Ishikawa (cell line): ENCODE measurements around the gene AAR2.

Experiments
- CEBPB ChIP-seq: IDR thresholded peaks from 2 replicates; pipeline ENCODE4 v1.6.1; 2012
- CREB1 ChIP-seq: IDR thresholded peaks from 2 replicates; pipeline ENCODE4 v1.6.1; 2012; ENCODE audit warnings: low read depth
- EGR1 ChIP-seq: IDR thresholded peaks from 2 replicates; pipeline ENCODE4 v1.6.1; 2012
- EP300 ChIP-seq: IDR thresholded peaks from 2 replicates; pipeline ENCODE4 v1.6.1; 2012; ENCODE audit warnings: borderline replicate concordance
- FOXM1 ChIP-seq: IDR thresholded peaks from 2 replicates; pipeline ENCODE4 v1.6.1; 2012; ENCODE audit warnings: low read depth, borderline replicate concordance
- NFIC ChIP-seq: IDR thresholded peaks from 2 replicates; pipeline ENCODE4 v1.6.1; 2012
- RAD21 ChIP-seq: IDR thresholded peaks from 2 replicates; pipeline ENCODE4 v1.6.1; 2012; ENCODE audit warnings: low read depth
- TAF1 ChIP-seq: IDR thresholded peaks from 2 replicates; pipeline ENCODE4 v1.6.1; 2012; ENCODE audit warnings: low read depth, mild to moderate bottlenecking
- TCF12 ChIP-seq: IDR thresholded peaks from 2 replicates; pipeline ENCODE4 v1.6.1; 2012; ENCODE audit warnings: low read depth
- TEAD4 ChIP-seq: IDR thresholded peaks from 2 replicates; pipeline ENCODE4 v1.6.1; 2012
- YY1 ChIP-seq: IDR thresholded peaks from 2 replicates; pipeline ENCODE4 v1.6.1; 2012; ENCODE audit warnings: low read depth
- ZBTB7A ChIP-seq: IDR thresholded peaks from 2 replicates; pipeline ENCODE4 v1.6.1; 2012; ENCODE audit warnings: low read depth
- TF ChIP-seq, protein P1 (sequence below): IDR thresholded peaks from 2 replicates; pipeline ENCODE4 v1.6.1; 2012; ENCODE audit warnings: low read depth, mild to moderate bottlenecking
- TF ChIP-seq, protein P2 (sequence below): IDR thresholded peaks from 2 replicates; pipeline ENCODE4 v1.6.1; 2012
- TF ChIP-seq, protein P3 (sequence below): IDR thresholded peaks from 2 replicates; pipeline ENCODE4 v1.6.1; 2012

The AAR2 gene

DNA sequence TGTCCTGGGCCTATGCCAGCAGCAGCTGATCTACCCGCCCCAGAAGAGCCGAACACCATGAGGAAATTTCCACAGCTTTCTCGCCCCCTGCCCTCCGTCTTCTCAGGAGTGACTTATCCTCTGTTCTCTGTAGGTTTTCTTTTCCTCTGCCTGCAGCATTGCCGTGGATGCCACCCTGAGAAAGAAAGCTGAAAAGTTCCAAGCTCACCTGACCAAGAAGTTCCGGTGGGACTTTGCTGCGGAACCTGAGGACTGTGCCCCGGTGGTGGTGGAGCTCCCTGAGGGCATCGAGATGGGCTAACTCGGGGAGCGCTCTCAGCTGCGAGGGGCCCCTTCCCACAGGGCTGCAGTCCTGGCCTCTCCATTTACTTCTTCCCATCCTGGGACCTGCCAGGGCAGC, 19.2 kb downstream of the AAR2 start:
- TF ChIP-seq EGR1 (no peak), CREB1 (no peak), EP300 (no peak), ZBTB7A (no peak), FOXM1 (no peak), RAD21 (no peak), TCF12 (no peak), NFIC (no peak), YY1 (no peak)
- TF ChIP-seq, protein P1, sequence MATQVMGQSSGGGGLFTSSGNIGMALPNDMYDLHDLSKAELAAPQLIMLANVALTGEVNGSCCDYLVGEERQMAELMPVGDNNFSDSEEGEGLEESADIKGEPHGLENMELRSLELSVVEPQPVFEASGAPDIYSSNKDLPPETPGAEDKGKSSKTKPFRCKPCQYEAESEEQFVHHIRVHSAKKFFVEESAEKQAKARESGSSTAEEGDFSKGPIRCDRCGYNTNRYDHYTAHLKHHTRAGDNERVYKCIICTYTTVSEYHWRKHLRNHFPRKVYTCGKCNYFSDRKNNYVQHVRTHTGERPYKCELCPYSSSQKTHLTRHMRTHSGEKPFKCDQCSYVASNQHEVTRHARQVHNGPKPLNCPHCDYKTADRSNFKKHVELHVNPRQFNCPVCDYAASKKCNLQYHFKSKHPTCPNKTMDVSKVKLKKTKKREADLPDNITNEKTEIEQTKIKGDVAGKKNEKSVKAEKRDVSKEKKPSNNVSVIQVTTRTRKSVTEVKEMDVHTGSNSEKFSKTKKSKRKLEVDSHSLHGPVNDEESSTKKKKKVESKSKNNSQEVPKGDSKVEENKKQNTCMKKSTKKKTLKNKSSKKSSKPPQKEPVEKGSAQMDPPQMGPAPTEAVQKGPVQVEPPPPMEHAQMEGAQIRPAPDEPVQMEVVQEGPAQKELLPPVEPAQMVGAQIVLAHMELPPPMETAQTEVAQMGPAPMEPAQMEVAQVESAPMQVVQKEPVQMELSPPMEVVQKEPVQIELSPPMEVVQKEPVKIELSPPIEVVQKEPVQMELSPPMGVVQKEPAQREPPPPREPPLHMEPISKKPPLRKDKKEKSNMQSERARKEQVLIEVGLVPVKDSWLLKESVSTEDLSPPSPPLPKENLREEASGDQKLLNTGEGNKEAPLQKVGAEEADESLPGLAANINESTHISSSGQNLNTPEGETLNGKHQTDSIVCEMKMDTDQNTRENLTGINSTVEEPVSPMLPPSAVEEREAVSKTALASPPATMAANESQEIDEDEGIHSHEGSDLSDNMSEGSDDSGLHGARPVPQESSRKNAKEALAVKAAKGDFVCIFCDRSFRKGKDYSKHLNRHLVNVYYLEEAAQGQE = no peak
- TF ChIP-seq, protein P2, sequence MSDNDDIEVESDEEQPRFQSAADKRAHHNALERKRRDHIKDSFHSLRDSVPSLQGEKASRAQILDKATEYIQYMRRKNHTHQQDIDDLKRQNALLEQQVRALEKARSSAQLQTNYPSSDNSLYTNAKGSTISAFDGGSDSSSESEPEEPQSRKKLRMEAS = no peak
- TF ChIP-seq, protein P3, sequence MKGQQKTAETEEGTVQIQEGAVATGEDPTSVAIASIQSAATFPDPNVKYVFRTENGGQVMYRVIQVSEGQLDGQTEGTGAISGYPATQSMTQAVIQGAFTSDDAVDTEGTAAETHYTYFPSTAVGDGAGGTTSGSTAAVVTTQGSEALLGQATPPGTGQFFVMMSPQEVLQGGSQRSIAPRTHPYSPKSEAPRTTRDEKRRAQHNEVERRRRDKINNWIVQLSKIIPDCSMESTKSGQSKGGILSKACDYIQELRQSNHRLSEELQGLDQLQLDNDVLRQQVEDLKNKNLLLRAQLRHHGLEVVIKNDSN = no peak

DNA sequence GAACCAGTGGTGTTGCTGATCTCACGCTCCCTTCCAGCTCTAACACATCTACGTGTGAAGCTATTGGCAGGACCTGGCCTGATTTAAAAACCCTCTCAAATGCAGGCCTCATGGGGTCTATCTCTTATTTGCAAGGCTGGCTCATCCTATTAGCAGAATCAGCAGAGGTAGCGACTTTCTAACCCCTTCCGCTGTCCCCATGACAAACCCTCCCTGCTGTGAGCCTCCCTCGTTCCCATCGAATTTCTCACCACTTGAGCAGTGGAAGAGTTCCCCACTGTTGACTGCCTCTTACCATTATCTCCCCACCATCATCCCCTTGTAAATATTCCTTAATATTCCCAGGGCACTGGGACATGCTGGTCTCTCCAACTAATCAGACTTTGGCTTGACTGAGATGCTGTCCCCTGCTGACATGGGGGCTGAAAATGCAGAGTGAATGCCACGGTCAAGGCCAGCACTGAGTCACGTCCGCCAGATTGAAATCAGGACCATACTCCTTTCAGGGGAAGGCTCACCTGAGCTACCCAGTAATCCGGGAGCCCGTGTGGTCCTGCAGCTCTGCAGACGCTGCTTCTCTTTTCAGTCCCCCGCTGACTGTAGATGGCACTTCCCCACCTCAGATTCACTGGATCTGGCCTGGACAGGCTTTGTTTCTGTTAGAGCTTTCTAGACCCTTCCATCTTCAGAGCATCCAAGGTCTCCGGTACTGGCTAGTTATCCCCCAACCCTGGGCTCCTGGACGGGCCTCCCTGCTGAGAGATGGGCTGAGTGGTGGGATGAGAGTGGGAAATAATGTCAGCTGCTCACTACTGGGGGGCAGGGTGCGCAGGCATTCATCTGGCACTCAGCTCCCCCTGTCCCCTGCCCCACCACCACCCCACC, 23.1 kb downstream of the AAR2 start:
- no peak for TF ChIP-seq FOXM1
- no peak for TF ChIP-seq TAF1
- TF ChIP-seq ZBTB7A = no peak
- TF ChIP-seq YY1 = no peak
- no peak for TF ChIP-seq CEBPB
- TF ChIP-seq, protein P3 = no peak
- TF ChIP-seq, protein P2 = no peak
- TF ChIP-seq TEAD4 = no peak
- no peak for TF ChIP-seq RAD21
- TF ChIP-seq NFIC = no peak
- TF ChIP-seq EGR1 = no peak
- no peak for TF ChIP-seq EP300
- no peak for TF ChIP-seq CREB1
- TF ChIP-seq, protein P1 = no peak
- no peak for TF ChIP-seq TCF12

DNA sequence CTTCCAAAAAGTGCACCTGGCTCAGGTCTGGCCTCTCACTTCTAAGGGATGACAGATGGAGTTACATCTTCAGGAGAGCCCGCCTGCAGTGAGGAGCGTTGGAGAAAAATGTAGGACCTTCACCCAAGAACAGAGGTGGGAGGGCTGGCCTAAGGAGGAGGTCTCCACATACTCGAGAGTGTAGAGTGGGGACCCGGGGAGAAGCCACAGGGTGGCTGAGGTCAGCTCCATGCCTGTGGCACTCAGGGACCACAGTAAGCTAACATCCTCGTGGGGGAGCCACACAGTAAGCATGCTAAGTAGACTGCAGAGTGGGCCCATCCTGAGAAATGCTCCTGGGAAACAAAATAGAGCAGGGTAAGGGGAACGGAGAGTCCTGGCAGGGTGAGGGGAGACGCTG, 24.0 kb downstream of the AAR2 start:
- TF ChIP-seq, protein P2 = no peak
- TF ChIP-seq NFIC (no peak), TCF12 (no peak), CEBPB (no peak), EGR1 (no peak), TEAD4 (no peak), EP300 (no peak), FOXM1 (no peak), YY1 (no peak), ZBTB7A (no peak)
- TF ChIP-seq, protein P1 = no peak
